Pancreas (tissue), 10 donors: ENCODE data around the gene ACTR8. TPM values are rescaled to one million over a fixed set of nuclear protein-coding genes. Genes with fewer than 3 reads are reported as not detected.

Experiments used
- ATAC-seq, 4 donors: fragments of 200-7000 bp; cut with Tn5 transposase; one replicate each; pipeline versions ENCODE4 v1.8.0 to v1.9.1; 2020; ENCODE audit warnings: mild to moderate bottlenecking in 4 of 4, moderate library complexity in 4 of 4
- DNase-seq, 6 donors: peaks; one replicate each; pipeline ENCODE4 v3.0.0-alpha.2; 2020
- FAIRE-seq: peaks from 2 replicates; lab custom pipeline; 2012; peaks lifted over from hg19 to GRCh38; lab: Jason Lieb, UNC
- H3K27ac ChIP-seq, 4 donors: fragments of 200-600 bp; sonication (generic); 1 replicate in 3 of 4; 2 replicates in 1 of 4; pipeline versions ENCODE4 v1.5.0 to v1.8.0; 2020
- H3K27me3 ChIP-seq, 4 donors: fragments of 200-600 bp; one replicate each; pipeline ENCODE4 v1.8.0; 2021
- H3K36me3 ChIP-seq, 3 donors: fragments of 200-600 bp; sonication (generic) in 1 of 3; one replicate each; pipeline versions ENCODE4 v1.5.0 to v1.8.0; 2020 to 2021
- H3K4me1 ChIP-seq, 3 donors: fragments of 200-600 bp; one replicate each; pipeline ENCODE4 v1.8.0; 2021
- H3K4me3 ChIP-seq, 4 donors: fragments of 200-600 bp; sonication (generic) in 2 of 4; one replicate each; pipeline versions ENCODE4 v1.5.0 to v1.8.0; 2020 to 2021
- H3K9me3 ChIP-seq, 4 donors: fragments of 200-600 bp; one replicate each; pipeline ENCODE4 v1.8.0; 2021
- CTCF ChIP-seq, 4 donors: fragments of 200-600 bp; sonication (generic) in 3 of 4; IDR thresholded peaks; one replicate each; pipeline versions ENCODE4 v1.5.0 to v1.8.0; 2021; ENCODE audit warnings: antibody characterized with exemption in 4 of 4
- WGBS, 2 donors: extraction: QIAGEN DNeasy Blood & Tissue Kit; methylation state at CpG; one replicate each; pipeline ENCODE4 v1.1.7; 2013; 5-methylcytosine and 5-hydroxymethylcytosine counted together
- intact Hi-C, 3 donors: fragments of 100-400 bp; cut with DNase I; formaldehyde crosslinking; loops; one replicate each; pipeline versions ENCODE4 v1.11.1 to v1.14.2; 2022
- polyA plus RNA-seq, 2 donors: library from polyadenylated mRNA; stranded (reverse); fragments of 200-250 nt; gene quantifications; one replicate each; pipeline ENCODE4 v1.2.3, GENCODE V29; 2013
- total RNA-seq, 6 donors: library from RNA; stranded (reverse); fragmentation: NEBNext Ultra II Directional in 4 of 6; extraction: Animal tissue kit (Norgen Biotek cat#: 25700) in 4 of 6; gene quantifications; one replicate each; pipeline versions ENCODE4 v1.2.1 to v1.2.4, GENCODE V29; 2021 to 2023
- donor health status: healthy with polysubstance abuse.
- donor health status: DM: no; HTN: no; CAD: no; lungs with moderate emphysema.
- donor health status: DM: no; HTN: no; CAD: no.
- donor health status: control.
- donor health status: control.
- donor health status: Bipolar disorder and iron deficiency.
- donor health status: DM: yes; HTN: yes; CAD: no.
- donor health status: DM: no; HTN: no; CAD: no.
- donor health status: DM: no; HTN: no; CAD: no.
- donor health status: DM: yes; HTN: yes; CAD: no.

Gene ACTR8
- total and polyA plus RNA-seq, 8 donors: 9.5 to 19.2 (median 13.6) TPM

- Histone ChIP-seq H3K9me3 (no peaks in the 10 kb centered on the region), H3K27me3 (no peaks in the 10 kb centered on the region), H3K4me3 (no peak overlapping the region), H3K4me1 (no peaks in the 10 kb centered on the region), H3K27ac (no peak overlapping the region), H3K36me3 (peaks cover 0 to 16% (median 14%) of the 10 kb centered on the region in 3 donors)
- FAIRE-seq: no peak
- no peak for ATAC-seq
- intact Hi-C loops: no loop called here
- no peak for TF ChIP-seq CTCF (IDR thresholded peaks at IDR 0.05)
- 85 to 86% methylated on average over 5 of the region's 5 CpGs for WGBS, 2 donors
- DNase-seq: no peak
These were observed 16.0 kb downstream of the ACTR8 start for GRCh38 chr3:53865732-53866499.

- Histone ChIP-seq H3K27ac (no peak overlapping the region), H3K36me3 (peaks cover 0 to 20% (median 8%) of the 10 kb centered on the region in 3 donors), H3K4me1 (no peaks in the 10 kb centered on the region), H3K4me3 (no peak overlapping the region), H3K9me3 (no peaks in the 10 kb centered on the region), H3K27me3 (no peaks in the 10 kb centered on the region)
- DNase-seq: no peak
- WGBS, 2 donors: 92 to 96% methylated on average over 1 of the region's 1 CpG
- no peak for TF ChIP-seq CTCF (IDR thresholded peaks at IDR 0.05)
- no peak for FAIRE-seq
- no peak for ATAC-seq
- intact Hi-C loops: no loop called here
These were observed 18.8 kb downstream of the ACTR8 start for GRCh38 chr3:53863145-53863544.

GRCh38 chr3:53862241-53862640 lies 19.7 kb downstream of the ACTR8 start:
- Histone ChIP-seq H3K27ac (no peak overlapping the region), H3K9me3 (no peaks in the 10 kb centered on the region), H3K4me1 (no peaks in the 10 kb centered on the region), H3K27me3 (no peaks in the 10 kb centered on the region), H3K4me3 (no peak overlapping the region), H3K36me3 (peaks cover 0 to 20% (median 8%) of the 10 kb centered on the region in 3 donors)
- FAIRE-seq (no peak), DNase-seq (no peak), ATAC-seq (no peak)
- intact Hi-C loops: no loop called here
- no peak for TF ChIP-seq CTCF (IDR thresholded peaks at IDR 0.05)
- 90 to 94% methylated on average over 3 of the region's 3 CpGs for WGBS, 2 donors

- Histone ChIP-seq H3K27me3 (no peaks in the 10 kb centered on the region), H3K27ac (no peak overlapping the region), H3K36me3 (peaks cover 0 to 20% (median 3%) of the 10 kb centered on the region in 3 donors), H3K4me1 (no peaks in the 10 kb centered on the region), H3K9me3 (no peaks in the 10 kb centered on the region), H3K4me3 (no peak overlapping the region)
- DNase-seq (no peak), ATAC-seq (no peak), FAIRE-seq (no peak)
- intact Hi-C loops: no loop called here
- 79 to 80% methylated on average over 4 of the region's 4 CpGs for WGBS, 2 donors
- TF ChIP-seq CTCF (IDR thresholded peaks at IDR 0.05): no peak
These were observed 21.8 kb downstream of the ACTR8 start for GRCh38 chr3:53860196-53860595.

- no peak for DNase-seq
- Histone ChIP-seq H3K27ac (no peak overlapping the region), H3K36me3 (peaks cover 0 to 20% (median 0%) of the 10 kb centered on the region in 3 donors), H3K9me3 (no peaks in the 10 kb centered on the region), H3K27me3 (no peaks in the 10 kb centered on the region), H3K4me3 (no peak overlapping the region), H3K4me1 (no peaks in the 10 kb centered on the region)
- intact Hi-C loops: no loop called here
- no peak for FAIRE-seq
- 92 to 94% methylated on average over 6 of the region's 6 CpGs for WGBS, 2 donors
- TF ChIP-seq CTCF (IDR thresholded peaks at IDR 0.05): no peak
- no peak for ATAC-seq
These were observed 22.8 kb downstream of the ACTR8 start for GRCh38 chr3:53859178-53859577.
